NT2/D1 (cell line): Measurements from ENCODE around the gene RFX4.

Source experiments
- SUZ12 ChIP-seq: IDR thresholded peaks from 2 replicates; pipeline ENCODE4 v1.6.1; 2011; ENCODE audit not compliant: insufficient read length, insufficient read depth; ENCODE audit errors: extremely low read depth
- YY1 ChIP-seq: IDR thresholded peaks from 2 replicates; pipeline ENCODE4 v1.6.1; 2011; ENCODE audit not compliant: insufficient read length, insufficient read depth
- ZNF274 ChIP-seq: IDR thresholded peaks from 2 replicates; pipeline ENCODE4 v1.6.1; 2011; ENCODE audit warnings: mild to moderate bottlenecking, low read depth, low read length

DNA sequence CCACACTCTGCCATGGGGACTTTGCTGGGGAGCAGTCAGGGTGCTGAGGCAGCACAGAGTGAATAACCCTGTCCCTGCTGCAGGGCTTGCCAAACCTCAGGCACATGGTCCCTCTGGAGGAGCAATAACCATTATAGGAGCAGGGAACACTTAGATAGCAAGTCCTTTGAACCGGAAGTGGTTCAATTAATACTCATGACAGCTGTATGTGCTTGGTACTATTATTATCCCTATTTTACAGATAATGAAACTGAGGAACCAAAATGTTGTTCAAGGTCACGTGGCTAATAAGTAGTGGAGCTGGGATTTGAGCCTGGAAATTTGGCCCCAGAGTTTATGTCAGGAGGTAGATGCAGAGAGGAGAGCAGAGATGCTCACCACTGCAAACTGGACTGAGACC lies 49.0 kb downstream of the RFX4 start:
- TF ChIP-seq YY1 (no peak), ZNF274 (no peak), SUZ12 (no peak)
